Endothelial cell of umbilical vein (primary cell): ENCODE results near the gene MAPT. TPM values are rescaled to one million over a fixed set of nuclear protein-coding genes. Genes with fewer than 3 reads are reported as not detected.

Source experiments
- BruUV-seq: library from RNA; stranded (reverse); fragments of 400-500 nt; replicated peaks from 2 replicates; lab custom pipeline; 2021; lab: Mats Ljungman, UMichigan
- CTCF ChIA-PET: fragments of 300-600, 350-600 bp; sonication (Branson Sonifier 250); formaldehyde crosslinking; loops from one replicate; lab custom pipeline; 2021; ENCODE audit warnings: antibody characterized with exemption, inconsistent platforms; lab: Charles Lee
- POLR2A ChIA-PET: fragments of 300-600, 350-600 bp; sonication (Branson Sonifier 250); formaldehyde crosslinking; loops from one replicate; lab custom pipeline; 2021; ENCODE audit warnings: antibody characterized with exemption, inconsistent platforms; lab: Charles Lee
- DNase-seq: peaks from one replicate; pipeline ENCODE4 v3.0.0-alpha.2; 2011; ENCODE audit warnings: low read depth, low spot score
- FAIRE-seq: peaks from 2 replicates; lab custom pipeline; 2011; peaks lifted over from hg19 to GRCh38; lab: Jason Lieb, UNC
- H2AFZ ChIP-seq: 2 replicates; pipeline ENCODE4 v1.6.0; 2012; ENCODE audit warnings: low read depth, low read length, control low read depth, inconsistent platforms
- H3K27ac ChIP-seq: 2 replicates; pipeline ENCODE4 v1.5.1; 2011; ENCODE audit warnings: low read depth, mild to moderate bottlenecking, control low read depth, low read length, moderate library complexity; ENCODE audit not compliant: insufficient read depth
- H3K27me3 ChIP-seq, 2 experiments: 2 replicates each; pipeline versions ENCODE4 v1.6.0 to v1.6.1; 2011; ENCODE audit warnings: low read length in 2 of 2, mixed read lengths in 1 of 2; ENCODE audit not compliant: control insufficient read depth in 2 of 2, insufficient read depth in 2 of 2
- H3K36me3 ChIP-seq, 2 experiments: 2 replicates in 1 of 2; 3 replicates in 1 of 2; pipeline ENCODE4 v1.5.1; 2011; ENCODE audit warnings: low read length in 2 of 2, mild to moderate bottlenecking in 1 of 2, moderate library complexity in 1 of 2; ENCODE audit not compliant: control insufficient read depth in 2 of 2, insufficient read depth in 2 of 2; ENCODE audit errors: extremely low read depth in 1 of 2
- H3K4me1 ChIP-seq: 3 replicates; pipeline ENCODE4 v1.5.1; 2011; ENCODE audit warnings: mild to moderate bottlenecking, low read length; ENCODE audit not compliant: control insufficient read depth, insufficient read depth; ENCODE audit errors: extremely low read depth
- H3K4me2 ChIP-seq: 2 replicates; pipeline ENCODE4 v1.6.1; 2011; ENCODE audit warnings: low read length, control low read depth, mixed read lengths; ENCODE audit not compliant: insufficient read depth
- H3K4me3 ChIP-seq, 3 experiments: fragments of 200-600 bp in 1 of 3; sonication (generic), shearing (Covaris generic) in 1 of 3; replicated peaks in 1 of 3; 2 replicates each; pipeline ENCODE4 v1.5.1; 2011 to 2016; ENCODE audit warnings: control low read depth in 3 of 3, low read length in 3 of 3, mild to moderate bottlenecking in 2 of 3, inconsistent platforms in 1 of 3, low read depth in 1 of 3, moderate library complexity in 1 of 3; ENCODE audit not compliant: insufficient read depth in 1 of 3
- H3K79me2 ChIP-seq: 2 replicates; pipeline ENCODE4 v1.6.0; 2012; ENCODE audit warnings: low read length, inconsistent platforms; ENCODE audit not compliant: control insufficient read depth, insufficient read depth
- H3K9ac ChIP-seq: replicated peaks from 2 replicates; pipeline ENCODE3; 2011; ENCODE audit warnings: low read length, control low read depth; ENCODE audit not compliant: insufficient read depth; ENCODE audit errors: extremely low read depth
- H3K9me1 ChIP-seq: replicated peaks from 3 replicates; pipeline ENCODE4 v1.6.0; 2011; ENCODE audit warnings: mild to moderate bottlenecking, low read length; ENCODE audit not compliant: control insufficient read depth, insufficient read depth; ENCODE audit errors: extremely low read depth
- H3K9me3 ChIP-seq: replicated peaks from 2 replicates; pipeline ENCODE4 v1.5.1; 2012; ENCODE audit warnings: low read length, inconsistent platforms; ENCODE audit not compliant: control insufficient read depth, insufficient read depth
- H4K20me1 ChIP-seq: replicated peaks from 2 replicates; pipeline ENCODE3; 2011; ENCODE audit warnings: mild to moderate bottlenecking, low read length; ENCODE audit not compliant: control insufficient read depth, insufficient read depth; ENCODE audit errors: extremely low read depth
- CTCF ChIP-seq, 2 donors: IDR thresholded peaks; 1 replicate in 1 of 2; 2 replicates in 1 of 2; pipeline ENCODE4 v1.5.1; 2011; ENCODE audit warnings: low read length in 2 of 2, mild to moderate bottlenecking in 2 of 2, moderate library complexity in 2 of 2, control low read depth in 1 of 2, inconsistent platforms in 1 of 2, low read depth in 1 of 2; ENCODE audit not compliant: insufficient read depth in 1 of 2; ENCODE audit errors: extremely low read depth in 1 of 2
- EZH2 ChIP-seq: IDR thresholded peaks from 2 replicates; pipeline ENCODE4 v1.6.1; 2012; ENCODE audit warnings: borderline replicate concordance, low read depth, mild to moderate bottlenecking, moderate library complexity, low read length, inconsistent platforms; ENCODE audit not compliant: severe bottlenecking
- FOS ChIP-seq: IDR thresholded peaks from 2 replicates; pipeline ENCODE4 v1.6.1; 2011; ENCODE audit warnings: mild to moderate bottlenecking, low read length, moderate library complexity, borderline replicate concordance; ENCODE audit not compliant: insufficient read depth
- GATA2 ChIP-seq: IDR thresholded peaks from 2 replicates; pipeline ENCODE4 v1.7.0; 2011; ENCODE audit warnings: low read depth, mild to moderate bottlenecking, moderate library complexity, mixed read lengths, low read length; ENCODE audit not compliant: insufficient read length, insufficient read depth
- JUN ChIP-seq: IDR thresholded peaks from 2 replicates; pipeline ENCODE4 v1.6.1; 2011; ENCODE audit warnings: borderline replicate concordance, low read depth; ENCODE audit not compliant: insufficient read length, insufficient read depth
- MAX ChIP-seq: IDR thresholded peaks from 2 replicates; pipeline ENCODE4 v1.6.1; 2011; ENCODE audit not compliant: insufficient read depth, insufficient read length
- MYC ChIP-seq: IDR thresholded peaks from one replicate; pipeline ENCODE4 v1.6.1; 2011; ENCODE audit warnings: mild to moderate bottlenecking, low read depth, low read length
- POLR2A ChIP-seq: IDR thresholded peaks from 2 replicates; pipeline ENCODE4 v1.6.1; 2012; ENCODE audit warnings: low read depth, mild to moderate bottlenecking, control low read depth, low read length
- POLR2AphosphoS5 ChIP-seq: IDR thresholded peaks from 2 replicates; pipeline ENCODE4 v1.6.1; 2012; ENCODE audit warnings: low read depth, mild to moderate bottlenecking, control low read depth, low read length, moderate library complexity; ENCODE audit not compliant: insufficient read depth
- dilution Hi-C: fragments of 300-500 bp; cut with MboI; formaldehyde crosslinking; loops from one replicate; pipeline ENCODE4 v1.15.0; 2019; ENCODE audit warnings: low sequenced_read_pairs; ENCODE audit not compliant: extremely low pct_ligation_motif_present
- intact Hi-C: fragments of 100-400 bp; cut with micrococcal nuclease; formaldehyde crosslinking; loops from one replicate; pipeline ENCODE4 v1.10.0; 2022
- polyA plus RNA-seq, 4 experiments: library from polyadenylated mRNA; depleted of rRNA in 3 of 4; stranded (reverse) in 3 of 4; unstranded in 1 of 4; fragments of >200 nt; gene quantifications; 2 replicates each; pipeline versions ENCODE4 v1.2.1 to v1.2.3, GENCODE V29; 2011 to 2012; ENCODE audit warnings: missing spikeins in 1 of 4
- total RNA-seq: library from RNA; stranded (reverse); gene quantifications from 2 replicates; pipeline ENCODE4 v1.2.3, GENCODE V29; 2021

MAPT gene
- total and polyA plus RNA-seq, 2 donors (not counting 3 experiments of a cell fraction or from before 2014, with no cell fraction given), result 0.04 to 0.51 TPM

DNA sequence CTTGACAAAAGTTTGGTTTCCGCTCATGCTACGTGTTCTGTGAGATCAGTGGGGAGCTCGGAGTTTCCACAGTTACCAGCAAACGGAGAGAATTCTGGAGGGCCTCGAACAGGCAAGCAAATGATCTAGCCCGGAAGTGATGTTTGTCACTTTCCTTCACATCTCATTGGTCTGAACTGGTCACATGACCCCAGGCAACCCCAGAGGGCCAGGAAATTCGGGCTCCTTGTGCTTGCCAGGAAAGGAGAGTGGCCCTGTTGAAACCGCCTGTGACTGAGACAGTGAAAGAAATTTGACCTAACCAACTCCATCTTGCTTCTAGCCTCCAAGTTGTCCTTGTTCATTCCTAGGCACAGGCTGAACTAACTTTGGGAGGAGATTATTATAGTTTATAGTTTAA is 26.7 kb upstream of the MAPT start:
- Histone ChIP-seq H3K4me2 (no peak overlapping the region), H3K79me2 (no peaks in the 10 kb centered on the region), H3K9ac (no peak overlapping the region), H2AFZ (no peak overlapping the region), H3K27me3 (peaks cover 4 to 5% of the 10 kb centered on the region in 2 experiments), H3K9me3 (no peaks in the 10 kb centered on the region), H4K20me1 (no peaks in the 10 kb centered on the region), H3K4me1 (no peaks in the 10 kb centered on the region), H3K4me3 (no peak overlapping the region), H3K27ac (no peak overlapping the region), H3K36me3 (no peaks in the 10 kb centered on the region), H3K9me1 (no peaks in the 10 kb centered on the region)
- no peak for DNase-seq
- TF ChIP-seq POLR2AphosphoS5 (no peak), EZH2 (no peak), JUN (no peak), MYC (no peak)
- intact Hi-C loops (no loop called here), dilution Hi-C loops (no loop called here)
- CTCF ChIA-PET, result interaction anchor here (1.2 kb wide), 1 partner anchor 227 kb away, joined by 5 read pairs; no protein-coding TSS in a partner anchor
- no TSS peak for BruUV-seq
- POLR2A ChIA-PET, result no interaction called here
- FAIRE-seq, result no peak

- H3K9me1 ChIP-seq, result no peaks in the 10 kb centered on the region
- H3K4me2 ChIP-seq, result no peak overlapping the region
- H3K27me3 ChIP-seq, result peaks cover 4 to 5% of the 10 kb centered on the region in 2 experiments
- H3K4me1 ChIP-seq, result no peaks in the 10 kb centered on the region
- H3K27ac ChIP-seq, result no peak overlapping the region
- CTCF ChIA-PET, result interaction anchor here (1.2 kb wide), 1 partner anchor 228 kb away, joined by 5 read pairs; no protein-coding TSS in a partner anchor
- H3K36me3 ChIP-seq, result no peaks in the 10 kb centered on the region
- H3K9me3 ChIP-seq, result no peaks in the 10 kb centered on the region
- TF ChIP-seq POLR2A (no peak), MYC (no peak), JUN (no peak), CTCF (IDR thresholded peaks at IDR 0.05; ENCODE audit: extremely low read depth in 1 of 2, insufficient read depth in 1 of 2, low read depth in 1 of 2, low read length in 2 of 2) (no peak), MAX (no peak), GATA2 (no peak), EZH2 (no peak), POLR2AphosphoS5 (no peak), FOS (no peak)
- no peak overlapping the region for H3K9ac ChIP-seq
- dilution Hi-C loops (no loop called here), intact Hi-C loops (no loop called here)
- H3K79me2 ChIP-seq, result no peaks in the 10 kb centered on the region
- no peak overlapping the region for H3K4me3 ChIP-seq
- H2AFZ ChIP-seq, result no peak overlapping the region
- POLR2A ChIA-PET, result no interaction called here
- FAIRE-seq (no peak), DNase-seq (no peak)
- no TSS peak for BruUV-seq
- H4K20me1 ChIP-seq, result no peaks in the 10 kb centered on the region
Measured at GRCh38 chr17:45868276-45868675, 26.1 kb upstream of the MAPT start.
